Activated T-cell treated with anti-CD3 and anti-CD28 coated beads for 1 hour (primary cell): ENCODE results near the gene UBE4A.

Experiments
- DNase-seq: peaks from one replicate; pipeline ENCODE4 v3.0.0-alpha.2; 2020; ENCODE audit warnings: low read depth

UBE4A gene

GRCh38 chr11:118342503-118343161, 16.8 kb upstream of the UBE4A start, which contains the start of gene CD3D:
TSS of gene CD3D (minus strand) at chr11:118342705. CDS start at chr11:118342607, 98 bp downstream.
- DNase-seq = peak; percentile 50

DNA sequence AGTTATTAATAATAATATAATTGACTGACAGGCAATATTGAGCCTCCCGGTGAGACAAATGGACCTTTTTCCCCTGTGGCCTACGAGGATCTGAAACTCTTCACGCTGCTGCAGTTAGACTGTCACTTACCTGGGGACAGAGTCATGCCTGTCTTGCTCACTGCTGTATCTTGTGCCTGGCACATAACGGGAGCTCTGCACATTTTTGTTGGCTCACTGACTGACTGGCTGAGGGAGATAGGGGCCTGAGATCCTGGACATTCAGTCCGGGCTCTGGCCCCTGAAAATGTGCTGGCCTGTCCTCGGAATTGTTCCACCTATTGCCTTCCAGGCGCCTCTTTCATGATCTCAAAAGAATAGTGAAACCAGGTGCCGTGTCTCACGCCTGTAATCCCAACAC, 16.2 kb upstream of the UBE4A start:
- no peak for DNase-seq

GRCh38 chr11:118343981-118344515, 15.4 kb upstream of the UBE4A start, which contains the start of gene CD3G:
TSS of gene CD3G (plus strand) at chr11:118344344. CDS start at chr11:118344424, 80 bp downstream.
- DNase-seq = peak; percentile 63

- DNase-seq = no peak
Measured at GRCh38 chr11:118349475-118349874, 9.9 kb upstream of the UBE4A start.

DNA sequence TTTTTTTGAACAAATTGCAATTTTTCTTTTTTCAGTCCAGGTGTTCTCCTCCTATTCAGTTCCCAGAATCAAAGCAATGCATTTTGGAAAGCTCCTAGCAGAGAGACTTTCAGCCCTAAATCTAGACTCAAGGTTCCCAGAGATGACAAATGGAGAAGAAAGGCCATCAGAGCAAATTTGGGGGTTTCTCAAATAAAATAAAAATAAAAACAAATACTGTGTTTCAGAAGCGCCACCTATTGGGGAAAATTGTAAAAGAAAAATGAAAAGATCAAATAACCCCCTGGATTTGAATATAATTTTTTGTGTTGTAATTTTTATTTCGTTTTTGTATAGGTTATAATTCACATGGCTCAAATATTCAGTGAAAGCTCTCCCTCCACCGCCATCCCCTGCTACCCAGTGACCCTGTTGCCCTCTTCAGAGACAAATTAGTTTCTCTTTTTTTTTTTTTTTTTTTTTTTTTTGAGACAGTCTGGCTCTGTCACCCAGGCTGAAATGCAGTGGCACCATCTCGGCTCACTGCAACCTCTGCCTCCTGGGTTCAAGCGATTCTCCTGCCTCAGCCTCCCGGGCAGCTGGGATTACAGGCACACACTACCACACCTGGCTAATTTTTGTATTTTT, 6.2 kb upstream of the UBE4A start:
- DNase-seq = no peak

DNA sequence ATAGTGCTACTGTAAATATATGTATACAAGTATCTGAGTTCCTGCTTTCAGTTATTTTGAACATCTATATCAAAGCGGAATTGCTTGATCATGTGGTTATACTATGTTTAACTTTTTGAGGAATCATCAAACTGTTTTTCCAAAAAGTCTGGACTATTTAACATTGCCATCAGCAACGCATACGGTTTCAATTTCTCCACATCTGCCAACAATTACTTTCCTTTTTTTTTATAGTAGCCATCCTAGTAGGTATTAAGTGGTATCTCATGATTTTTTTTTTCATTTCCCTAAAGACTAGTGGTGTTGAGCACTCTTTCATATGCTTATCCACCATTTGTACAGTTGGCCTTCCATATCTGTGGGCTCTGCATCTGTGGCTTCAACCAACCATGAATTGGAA, 1.3 kb upstream of the UBE4A start:
- DNase-seq = no peak

DNA sequence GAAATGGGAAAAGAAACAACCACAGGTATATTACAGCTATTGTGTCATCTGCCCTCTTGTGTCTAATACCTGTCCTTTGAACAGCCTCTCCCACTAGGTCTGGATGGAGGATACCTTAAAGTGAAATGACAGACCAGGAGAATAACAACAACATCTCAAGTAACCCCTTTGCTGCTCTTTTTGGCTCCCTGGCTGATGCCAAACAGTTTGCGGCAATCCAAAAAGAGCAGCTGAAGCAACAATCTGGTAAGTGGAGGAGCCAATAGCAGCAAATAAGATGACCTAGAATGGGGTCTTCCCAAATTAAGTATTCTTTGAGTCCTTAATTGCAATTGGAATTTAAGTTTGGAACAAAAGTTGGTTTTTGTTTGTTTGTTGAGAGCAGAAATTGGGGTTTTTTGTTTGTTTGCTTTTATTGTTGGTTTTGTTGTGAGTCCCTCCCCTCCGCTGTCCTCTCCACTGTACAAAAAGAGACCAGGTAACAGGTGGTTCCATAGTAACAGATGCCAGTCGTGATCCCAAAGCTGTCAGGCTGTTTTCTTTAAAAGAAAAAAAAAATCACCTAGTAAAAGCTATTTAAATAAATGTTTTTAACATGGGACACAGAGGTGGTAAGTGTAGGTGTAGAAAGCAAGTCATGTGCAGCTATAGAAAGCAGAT, 5.7 kb downstream of the UBE4A start:
- no peak for DNase-seq

GRCh38 chr11:118366287-118366686, 6.9 kb downstream of the UBE4A start:
- no peak for DNase-seq

DNA sequence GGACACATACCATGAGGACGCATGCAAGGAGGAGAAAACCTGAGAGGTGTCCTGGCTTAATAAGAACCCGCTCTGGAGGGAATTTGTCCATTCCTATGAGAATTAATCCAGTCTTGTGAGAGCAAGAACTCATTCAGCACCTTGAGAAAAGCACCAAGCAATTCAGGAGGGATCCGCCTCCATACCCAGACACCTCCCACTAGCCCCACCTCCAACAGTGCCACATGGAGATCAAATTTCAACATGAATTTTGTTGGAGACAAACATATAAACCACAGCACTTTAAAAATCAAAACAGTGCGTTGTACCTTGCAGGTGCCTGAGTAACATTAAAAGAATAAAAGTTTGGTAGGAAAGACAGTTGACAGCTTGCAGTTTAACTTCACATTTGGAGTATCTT, 11.4 kb downstream of the UBE4A start:
- DNase-seq = no peak

DNA sequence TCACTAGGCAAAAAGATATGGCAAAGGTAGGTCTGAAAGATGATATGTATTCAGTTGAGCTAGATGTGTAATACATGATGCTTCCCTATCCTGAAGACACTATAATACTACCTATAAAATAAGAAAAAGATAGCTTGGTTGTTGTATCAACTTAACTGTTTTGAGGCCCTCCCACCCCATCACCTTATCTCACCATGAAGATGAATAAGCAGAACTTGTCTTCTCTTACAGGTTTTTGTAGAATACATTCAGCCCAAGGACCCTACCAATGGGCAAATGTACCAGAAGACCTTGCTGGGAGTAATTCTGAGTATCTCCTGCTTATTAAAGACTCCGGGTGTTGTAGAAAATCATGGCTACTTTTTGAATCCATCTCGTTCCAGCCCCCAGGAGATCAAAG, 13.9 kb downstream of the UBE4A start:
- DNase-seq = no peak

DNA sequence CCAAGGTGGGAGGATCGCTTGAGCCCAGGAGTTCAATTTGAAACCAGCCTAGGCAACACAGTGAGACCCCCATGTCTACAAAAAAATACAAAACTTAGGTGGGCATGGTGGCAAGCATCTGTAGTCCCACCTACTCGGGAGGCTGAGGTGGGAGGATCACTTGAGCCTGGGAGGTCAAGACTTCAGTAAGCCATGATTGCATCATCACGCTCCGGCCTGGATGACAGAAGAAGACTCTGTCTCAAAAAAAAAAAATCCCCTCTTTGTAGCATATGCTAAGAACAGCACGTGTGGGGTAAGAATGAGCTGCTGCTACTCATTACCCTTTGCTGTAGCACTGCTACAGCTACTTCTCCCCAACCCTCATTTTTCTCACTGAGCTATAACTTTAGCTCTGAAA, 14.5 kb downstream of the UBE4A start:
- DNase-seq = no peak

- no peak for DNase-seq
Measured at GRCh38 chr11:118374729-118375128, 15.3 kb downstream of the UBE4A start.

DNA sequence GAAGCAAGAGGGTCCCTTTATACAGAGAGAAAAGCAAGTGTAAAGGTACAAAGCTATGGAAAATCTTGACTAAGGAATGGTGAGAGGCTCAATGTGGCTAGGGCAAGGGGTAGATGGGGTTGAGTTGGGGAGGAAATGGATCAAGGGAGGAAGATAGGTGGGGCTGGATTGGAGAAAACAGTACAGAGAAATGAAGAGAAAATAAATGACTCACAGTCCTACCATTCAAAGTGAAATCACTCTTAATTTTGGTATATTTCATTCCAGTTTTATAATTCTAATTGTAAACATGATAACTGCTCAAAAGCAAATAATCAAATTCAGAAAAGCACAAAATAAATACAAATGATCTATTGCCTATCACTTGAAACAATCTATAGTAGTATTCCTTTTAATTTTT, 16.6 kb downstream of the UBE4A start:
- DNase-seq = no peak

GRCh38 chr11:118379497-118379896, 20.1 kb downstream of the UBE4A start:
- DNase-seq = no peak

DNA sequence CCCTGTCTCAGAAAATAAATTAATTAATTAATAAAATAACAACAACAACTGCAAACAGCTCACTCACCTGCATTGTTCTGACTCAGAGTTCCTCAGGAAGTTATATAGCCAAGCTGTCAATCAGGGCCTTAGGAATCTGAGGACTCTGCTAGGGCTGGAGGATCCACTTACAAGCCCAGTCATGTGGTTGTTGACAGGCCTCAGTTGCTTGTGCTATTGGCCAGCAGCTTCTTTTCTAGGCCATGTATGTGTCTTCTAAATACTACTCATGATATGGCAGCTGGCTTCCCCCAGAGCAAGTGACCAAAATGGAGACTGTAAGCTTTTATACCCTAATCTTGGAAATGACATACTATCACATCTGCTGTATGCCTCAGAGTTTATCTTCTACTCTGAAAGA, 21.2 kb downstream of the UBE4A start:
- no peak for DNase-seq

- DNase-seq = no peak
Measured at GRCh38 chr11:118382954-118383353, 23.6 kb downstream of the UBE4A start.

DNA sequence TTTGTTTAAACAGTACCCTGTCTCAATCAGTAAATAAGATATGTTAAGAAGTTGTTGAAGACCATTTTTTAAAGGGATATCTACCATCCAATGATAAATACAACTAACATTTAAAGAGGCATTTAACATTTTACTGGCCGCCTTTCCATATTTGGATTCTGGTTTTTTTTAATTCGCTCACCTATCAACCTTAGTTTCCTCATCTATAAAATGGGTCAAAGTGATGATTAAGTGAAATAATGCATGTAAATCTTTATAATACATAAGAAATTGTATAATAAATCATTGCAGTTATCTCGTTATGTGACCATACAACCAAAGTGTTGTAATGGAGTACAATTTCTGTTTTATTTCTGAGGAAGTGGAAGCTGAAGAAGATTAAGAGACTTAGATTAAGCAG, 24.3 kb downstream of the UBE4A start:
- DNase-seq = no peak

GRCh38 chr11:118396097-118396501, 36.7 kb downstream of the UBE4A start:
- DNase-seq = no peak

DNA sequence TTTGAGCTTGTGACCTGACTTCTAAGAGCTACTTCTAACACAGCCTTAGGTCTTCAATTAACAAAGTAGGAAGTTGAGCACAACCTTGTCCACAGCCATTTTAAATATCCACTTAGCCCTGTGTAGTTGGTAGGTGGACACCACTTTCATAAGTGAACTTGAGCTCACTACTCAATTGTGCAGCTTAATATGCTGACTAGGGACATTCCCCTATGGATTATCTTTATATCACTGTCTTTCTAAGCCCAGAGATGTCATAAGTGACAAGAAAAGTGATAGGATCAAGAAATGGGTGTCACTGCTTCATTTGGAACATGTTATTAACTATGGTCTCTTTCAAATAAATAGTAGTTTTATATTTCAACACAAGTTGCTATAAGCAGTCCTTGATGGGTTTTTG, 38.0 kb downstream of the UBE4A start:
- DNase-seq = no peak

DNA sequence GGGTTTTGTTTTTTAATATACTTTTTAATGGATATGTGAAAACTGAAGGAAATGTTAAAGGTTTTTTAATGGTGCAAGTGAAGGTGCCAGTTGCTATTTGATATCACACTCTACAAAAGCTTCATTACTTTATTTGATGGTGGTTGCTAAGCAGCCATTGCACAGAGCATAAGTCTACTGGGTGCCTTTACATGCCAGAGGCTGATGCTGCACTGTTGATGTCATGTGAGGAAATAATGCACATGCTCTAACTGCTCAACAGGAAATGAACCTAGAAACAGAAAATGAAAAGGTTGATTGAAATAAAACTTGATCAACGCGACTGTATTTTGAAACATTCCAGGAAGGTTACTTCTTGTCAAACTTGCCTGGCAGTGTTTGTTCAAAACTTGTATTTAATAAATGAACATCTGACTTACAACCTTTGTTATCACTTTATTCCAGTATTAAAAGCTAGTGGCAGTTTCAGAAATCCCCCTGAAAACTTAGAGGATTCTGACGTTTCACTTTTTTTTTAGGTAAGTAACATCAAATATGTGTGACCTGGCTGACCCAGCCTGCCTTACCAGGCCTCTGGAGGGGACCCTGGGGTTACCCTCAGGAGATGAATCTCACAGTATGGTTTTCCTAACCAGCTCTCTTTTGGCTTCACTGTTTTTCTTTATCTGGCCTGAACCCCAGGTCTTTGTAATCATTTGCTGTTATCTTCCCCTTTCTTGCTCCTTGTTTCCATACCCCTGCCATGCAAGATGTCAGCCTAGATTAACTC, 39.6 kb downstream of the UBE4A start:
- DNase-seq = peak; percentile 12

- DNase-seq = peak; percentile 91
Measured at GRCh38 chr11:118401151-118401879, 41.9 kb downstream of the UBE4A start, which contains the start of gene ATP5MG. TSS of gene ATP5MG (plus strand) at chr11:118401606. CDS start at chr11:118401666, 60 bp downstream.
